PC-3 (cell line): ENCODE results near the gene CRIM1.

Experiments
- CTCF ChIP-seq: fragments of 300-600 bp; sonication (generic); conservative IDR thresholded peaks from 2 replicates; pipeline ENCODE4 v1.5.1; 2017; ENCODE audit warnings: antibody characterized with exemption, low read depth, mild to moderate bottlenecking, low read length
- EZH2 ChIP-seq: fragments of 300-600 bp; sonication (generic); IDR thresholded peaks from one replicate; pipeline ENCODE4 v1.6.1; 2017; ENCODE audit warnings: antibody characterized with exemption, mild to moderate bottlenecking, low read length; ENCODE audit not compliant: unreplicated experiment
- EZH2phosphoT487 ChIP-seq: fragments of 300-600 bp; sonication (generic); IDR thresholded peaks from 2 replicates; pipeline ENCODE4 v1.6.1; 2018; ENCODE audit warnings: mild to moderate bottlenecking, antibody characterized with exemption, low read length, borderline replicate concordance

DNA sequence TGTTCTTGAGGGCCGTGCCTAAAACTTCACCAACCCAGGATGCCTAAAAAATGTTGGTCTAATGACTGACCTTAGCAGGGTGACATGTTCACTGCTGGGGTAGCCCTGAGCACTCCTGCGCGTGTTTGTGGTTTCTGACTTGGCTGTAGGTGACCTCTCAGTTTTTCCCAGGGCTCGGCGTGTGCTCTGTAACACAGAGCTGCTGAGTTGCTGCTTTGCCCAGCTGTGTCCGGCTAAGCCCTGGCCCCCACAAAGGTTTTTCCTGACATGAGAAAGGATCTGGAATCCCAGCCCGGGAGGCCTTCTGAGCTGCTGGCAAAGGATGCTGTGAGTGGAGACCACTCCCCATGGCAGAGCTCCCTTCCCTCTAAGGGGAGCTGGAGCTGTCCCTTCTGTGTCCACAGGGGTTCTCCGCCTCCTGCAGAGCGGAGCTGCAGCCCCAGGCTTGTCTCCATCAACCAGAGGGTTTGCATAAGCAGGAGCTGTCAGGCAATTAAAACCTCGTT is 52.7 kb downstream of the CRIM1 start:
- TF ChIP-seq CTCF (no peak), EZH2 (no peak), EZH2phosphoT487 (no peak)
